B cell (primary cell): Measurements from ENCODE around the gene FAM25G. TPM values are rescaled to one million over a fixed set of nuclear protein-coding genes. Genes with fewer than 3 reads are reported as not detected.

Experiments used
- ATAC-seq: fragments of 200-7000 bp; cut with Tn5 transposase; one replicate; pipeline ENCODE4 v1.10.0; 2021; ENCODE audit warnings: low read depth, mild to moderate bottlenecking, moderate number of reproducible peaks, moderate library complexity
- CTCF ChIA-PET: fragments of 350-600 bp; sonication (Branson Sonifier 250); formaldehyde crosslinking; loops from one replicate; lab custom pipeline; 2021; ENCODE audit warnings: antibody characterized with exemption, inconsistent platforms; lab: Charles Lee
- POLR2A ChIA-PET: fragments of 350-600 bp; sonication (Branson Sonifier 250); formaldehyde crosslinking; loops from one replicate; lab custom pipeline; 2021; ENCODE audit warnings: antibody characterized with exemption; lab: Charles Lee
- DNase-seq: peaks from one replicate; pipeline ENCODE4 v3.0.0; 2013
- H2AFZ ChIP-seq: 2 replicates; pipeline ENCODE4 v1.6.1; 2012; ENCODE audit warnings: mild to moderate bottlenecking, low read depth, low read length; ENCODE audit not compliant: insufficient read depth, poor library complexity, severe bottlenecking
- H3K27ac ChIP-seq, 2 donors: 1 replicate in 1 of 2; 2 replicates in 1 of 2; pipeline ENCODE4 v1.5.1; 2012 to 2013; ENCODE audit warnings: low read length in 2 of 2, mild to moderate bottlenecking in 2 of 2, moderate library complexity in 1 of 2
- H3K27me3 ChIP-seq, 4 experiments: fragments of 200-600 bp in 1 of 4; sonication (generic) in 1 of 4; replicated peaks in 1 of 4; 1 replicate in 2 of 4; 2 replicates in 2 of 4; pipeline versions ENCODE4 v1.6.1 to v1.7.0; 2013 to 2016; ENCODE audit warnings: low read length in 3 of 4, mild to moderate bottlenecking in 2 of 4, mixed read lengths in 1 of 4, moderate library complexity in 1 of 4; ENCODE audit not compliant: insufficient read depth in 4 of 4, control insufficient read depth in 3 of 4; ENCODE audit errors: control extremely low read depth in 1 of 4
- H3K36me3 ChIP-seq, 2 experiments: replicated peaks in 1 of 2; 1 replicate in 1 of 2; 2 replicates in 1 of 2; pipeline versions ENCODE4 v1.6.1 to v1.7.1; 2013; ENCODE audit warnings: low read length in 1 of 2; ENCODE audit not compliant: insufficient read depth in 2 of 2, control insufficient read depth in 1 of 2; ENCODE audit errors: control extremely low read depth in 1 of 2, extremely low read depth in 1 of 2
- H3K4me1 ChIP-seq, 2 donors: fragments of 200-600 bp in 1 of 2; sonication (generic) in 1 of 2; 1 replicate in 1 of 2; 2 replicates in 1 of 2; pipeline versions ENCODE4 v1.5.1 to v1.6.1; 2013 to 2017; ENCODE audit warnings: low read length in 2 of 2; ENCODE audit not compliant: control insufficient read depth in 2 of 2, insufficient read depth in 2 of 2
- H3K4me2 ChIP-seq: replicated peaks from 2 replicates; pipeline ENCODE3; 2012; ENCODE audit warnings: mild to moderate bottlenecking, low read depth, low read length; ENCODE audit not compliant: poor library complexity, severe bottlenecking
- H3K4me3 ChIP-seq, 5 experiments: fragments of 200-600 bp in 1 of 5; sonication (generic) in 1 of 5; 1 replicate in 3 of 5; 2 replicates in 2 of 5; pipeline versions ENCODE4 v1.5.1 to v1.7.0; 2011 to 2016; ENCODE audit warnings: low read length in 4 of 5, mild to moderate bottlenecking in 4 of 5, low read depth in 2 of 5, control low read depth in 1 of 5, moderate library complexity in 1 of 5; ENCODE audit not compliant: insufficient read depth in 1 of 5; ENCODE audit errors: control extremely low read depth in 1 of 5, extremely low read depth in 1 of 5
- H3K79me2 ChIP-seq: fragments of 200-600 bp; sonication (generic); one replicate; pipeline ENCODE4 v1.6.0; 2016; ENCODE audit warnings: low read length; ENCODE audit not compliant: control insufficient read depth, insufficient read depth
- H3K9ac ChIP-seq: fragments of 200-600 bp; sonication (generic); 2 replicates; pipeline ENCODE4 v1.6.1; 2017; ENCODE audit warnings: mild to moderate bottlenecking, low read length, moderate library complexity
- H3K9me3 ChIP-seq, 3 donors: one replicate each; pipeline versions ENCODE4 v1.6.1 to v1.7.1; 2013; ENCODE audit warnings: low read length in 2 of 3; ENCODE audit not compliant: control insufficient read depth in 2 of 3, insufficient read depth in 1 of 3; ENCODE audit errors: control extremely low read depth in 1 of 3
- H4K20me1 ChIP-seq: 2 replicates; pipeline ENCODE4 v1.6.0; 2012; ENCODE audit warnings: mild to moderate bottlenecking, low read length; ENCODE audit not compliant: insufficient read depth, control insufficient read depth, poor library complexity, severe bottlenecking
- H3K27ac Mint-ChIP-seq: one replicate; pipeline ENCODE4 v1.8.0; 2021; ENCODE audit warnings: mixed read lengths
- H3K27me3 Mint-ChIP-seq: one replicate; pipeline ENCODE4 v1.8.0; 2021; ENCODE audit warnings: mixed read lengths
- H3K4me1 Mint-ChIP-seq: one replicate; pipeline ENCODE4 v1.8.0; 2021; ENCODE audit warnings: mixed read lengths
- H3K4me3 Mint-ChIP-seq: one replicate; pipeline ENCODE4 v1.8.0; 2021; ENCODE audit warnings: mixed read lengths
- H3K9me3 Mint-ChIP-seq: one replicate; pipeline ENCODE4 v1.8.0; 2022; ENCODE audit warnings: mixed read lengths; ENCODE audit not compliant: insufficient read depth
- CTCF ChIP-seq: fragments of 200-600 bp; IDR thresholded peaks from one replicate; pipeline ENCODE4 v1.8.0; 2022; ENCODE audit warnings: antibody characterized with exemption, mild to moderate bottlenecking
- EZH2 ChIP-seq: IDR thresholded peaks from 2 replicates; pipeline ENCODE4 v1.6.1; 2012; ENCODE audit warnings: borderline replicate concordance, low read depth, mild to moderate bottlenecking, moderate library complexity, low read length; ENCODE audit not compliant: insufficient read depth, poor library complexity, severe bottlenecking
- WGBS: methylation state at CpG from one replicate; pipeline ENCODE4 v1.1.5; 2013; ENCODE audit warnings: missing lambda C conversion rate; ENCODE audit not compliant: insufficient coverage; 5-methylcytosine and 5-hydroxymethylcytosine counted together
- intact Hi-C: fragments of 100-400 bp; cut with micrococcal nuclease; formaldehyde crosslinking; loops from one replicate; pipeline ENCODE4 v1.10.0; 2022
- polyA plus RNA-seq: library from polyadenylated mRNA; depleted of rRNA; stranded (reverse); fragments of >200 nt; gene quantifications from 2 replicates; pipeline ENCODE4 v1.2.3, GENCODE V29; 2012
- total RNA-seq, 2 donors: library from RNA; stranded (reverse); fragments of 120-200 nt in 1 of 2; gene quantifications; 1 replicate in 1 of 2; 2 replicates in 1 of 2; pipeline versions ENCODE4 v1.2.3 to v1.2.4, GENCODE V29; 2013 to 2022

Gene FAM25G
- total and polyA plus RNA-seq, 2 donors (not counting 1 experiment from before 2014, with no cell fraction given) = not detected

- CTCF ChIA-PET = no interaction called here
- 77% methylated on average over 1 of the region's 2 CpGs for WGBS
Observed at GRCh38 chr10:47443145-47443544, 48.4 kb downstream of the FAM25G start.

GRCh38 chr10:47442351-47442750, 49.1 kb downstream of the FAM25G start:
- no peaks in the 10 kb centered on the region for H3K36me3 ChIP-seq
- ChIA-PET CTCF (no interaction called here), POLR2A (no interaction called here)
- no peak overlapping the region for H3K9ac ChIP-seq
- peaks cover 10% of the 10 kb centered on the region for H3K9me3 Mint-ChIP-seq
- H3K4me2 ChIP-seq = no peak overlapping the region
- no peaks in the 10 kb centered on the region for H3K4me1 ChIP-seq
- H3K4me3 Mint-ChIP-seq = no peak overlapping the region
- DNase-seq (no peak), ATAC-seq (no peak)
- H3K79me2 ChIP-seq = no peaks in the 10 kb centered on the region
- H4K20me1 ChIP-seq = no peaks in the 10 kb centered on the region
- H3K27me3 ChIP-seq = peaks cover 0 to 7% (median under 1%) of the 10 kb centered on the region in 4 experiments
- intact Hi-C loops = no loop called here
- no peak overlapping the region for H2AFZ ChIP-seq
- no peak overlapping the region for H3K4me3 ChIP-seq
- no peak overlapping the region for H3K27ac Mint-ChIP-seq
- H3K27ac ChIP-seq = no peak overlapping the region
- no peaks in the 10 kb centered on the region for H3K4me1 Mint-ChIP-seq
- TF ChIP-seq EZH2 (no peak), CTCF (no peak)
- WGBS = 94% methylated on average over 5 of the region's 5 CpGs
- H3K9me3 ChIP-seq = peaks cover 0 to 40% (median 19%) of the 10 kb centered on the region in 3 donors
- H3K27me3 Mint-ChIP-seq = peaks cover 35% of the 10 kb centered on the region

More at GRCh38 chr10:47443145-47443544, 48.4 kb downstream of the FAM25G start:
- Mint-ChIP-seq H3K27me3 (peaks cover 32% of the 10 kb centered on the region), H3K4me1 (peaks cover 4% of the 10 kb centered on the region), H3K9me3 (peaks cover 13% of the 10 kb centered on the region), H3K27ac (no peak overlapping the region), H3K4me3 (no peak overlapping the region)
- H2AFZ ChIP-seq = no peak overlapping the region
- POLR2A ChIA-PET = no interaction called here
- DNase-seq = no peak
- H3K79me2 ChIP-seq = no peaks in the 10 kb centered on the region
- H3K9ac ChIP-seq = no peak overlapping the region
- no peak overlapping the region for H3K4me2 ChIP-seq
- TF ChIP-seq CTCF = no peak
- no peak for TF ChIP-seq EZH2
- H3K4me1 ChIP-seq = no peaks in the 10 kb centered on the region
- no peaks in the 10 kb centered on the region for H3K36me3 ChIP-seq
- H4K20me1 ChIP-seq = no peaks in the 10 kb centered on the region
- intact Hi-C loops = no loop called here
- H3K4me3 ChIP-seq = no peak overlapping the region
- H3K27ac ChIP-seq = no peak overlapping the region
- H3K9me3 ChIP-seq = peaks cover 0 to 43% (median 19%) of the 10 kb centered on the region in 3 donors
- no peak for ATAC-seq
- H3K27me3 ChIP-seq = peaks cover 0 to 7% (median under 1%) of the 10 kb centered on the region in 4 experiments
